ENCODE results near the gene TM9SF2.
A peak's percentile ranks its signal among the peaks of the same experiment; 100 is the strongest.

The TM9SF2 gene

DNA sequence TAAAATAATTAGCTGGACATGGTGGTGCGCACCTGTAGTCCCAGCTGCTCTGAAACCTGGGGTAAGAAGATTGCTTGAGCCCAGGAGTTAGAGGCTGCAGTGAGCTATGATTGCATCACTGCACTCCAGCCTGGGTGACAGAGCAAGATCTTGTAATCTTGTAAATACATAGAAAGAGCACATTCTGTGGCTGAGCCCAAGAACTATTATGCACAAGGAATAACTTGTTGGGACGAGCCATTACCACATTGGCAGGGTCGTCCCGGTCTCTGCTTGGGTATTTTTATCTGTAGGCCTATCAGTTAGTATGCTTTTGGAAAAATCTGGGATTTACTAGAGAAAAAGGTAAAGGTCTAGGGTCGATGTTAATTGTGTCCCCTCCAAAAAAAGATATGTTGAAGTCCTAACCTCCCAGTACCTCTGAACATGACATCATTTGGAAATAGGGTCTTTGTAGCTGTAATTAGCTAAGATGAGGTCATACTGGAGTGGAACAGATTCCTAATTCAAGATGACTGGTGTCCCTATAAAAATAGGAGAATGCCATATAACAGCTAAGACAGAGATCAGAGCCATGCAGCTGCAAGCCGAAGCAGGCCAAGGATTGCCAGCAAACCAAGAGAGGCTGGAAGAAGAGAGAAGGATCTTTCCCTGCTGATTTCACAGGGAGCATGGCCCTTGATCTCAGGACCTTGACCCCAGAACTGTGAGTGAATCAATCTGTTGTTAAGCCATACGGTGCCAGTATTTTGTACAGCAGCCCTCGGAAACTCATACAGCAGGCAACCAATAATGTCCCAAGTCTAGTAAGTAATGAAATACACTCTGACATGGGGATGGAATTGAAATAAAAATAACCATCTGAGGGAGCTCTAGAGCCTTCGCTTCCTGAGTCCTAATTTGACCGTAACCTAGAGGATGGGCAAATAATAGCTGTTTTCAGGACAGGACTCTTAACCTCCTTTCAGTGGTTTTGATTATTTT is 77.0 kb downstream of the TM9SF2 start:
- DNase-seq (ENCODE audit: low read depth), result no peak

DNA sequence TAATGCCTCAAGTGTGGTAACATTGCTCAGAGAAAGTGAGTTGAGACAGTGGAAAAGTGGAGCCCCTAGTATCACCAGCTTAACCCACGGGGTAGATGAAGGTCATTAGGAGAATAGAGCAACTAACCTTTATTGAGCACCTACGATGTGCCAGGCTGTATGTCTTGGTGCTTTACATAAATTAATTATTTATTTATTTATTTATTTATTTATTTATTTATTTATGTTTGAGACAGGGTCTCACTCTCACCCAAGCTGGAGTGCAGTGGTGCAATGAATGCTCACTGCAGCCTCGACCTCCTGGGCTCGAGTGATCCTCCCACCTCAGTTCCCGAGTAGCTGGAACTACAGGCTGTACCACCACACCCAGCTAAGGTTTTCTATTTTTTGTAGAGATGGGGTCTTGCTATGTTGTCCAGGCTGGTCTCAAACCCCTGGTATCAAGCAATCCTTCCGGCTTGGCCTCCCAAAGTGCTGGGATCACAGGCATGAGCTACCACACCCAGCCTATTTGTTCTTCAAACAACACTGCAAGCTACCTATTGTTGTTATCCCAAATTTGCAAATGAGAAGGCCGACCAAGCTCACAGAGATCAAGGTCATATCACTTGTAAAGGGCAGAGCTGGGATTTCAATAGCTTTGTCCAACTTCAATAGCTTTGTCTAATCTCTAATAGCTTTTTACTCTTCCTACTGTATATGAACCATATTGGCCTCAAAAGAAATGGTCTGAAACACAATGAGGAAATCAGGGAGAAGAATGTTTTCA is 79.4 kb downstream of the TM9SF2 start:
- no peak for DNase-seq (ENCODE audit: low read depth)

DNA sequence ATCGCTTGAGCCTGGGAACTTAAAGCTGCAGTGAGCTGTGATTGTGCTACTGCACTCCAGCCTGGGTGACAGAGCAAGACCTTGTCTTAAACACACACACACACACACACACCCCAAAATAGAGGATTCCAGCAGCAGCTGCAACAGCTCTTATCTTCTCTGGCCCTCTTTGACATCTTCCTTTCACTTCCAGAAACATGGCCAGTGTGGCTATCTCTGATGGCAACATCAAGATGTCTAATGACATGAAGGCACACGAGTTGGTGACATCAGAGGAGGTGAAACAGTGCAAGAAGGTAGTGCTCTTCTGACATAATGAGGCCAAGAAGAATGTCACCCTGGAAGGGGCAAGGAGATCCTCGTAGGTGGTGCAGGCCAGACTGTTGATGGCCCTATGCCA is 81.2 kb downstream of the TM9SF2 start:
- no peak for DNase-seq (ENCODE audit: low read depth)

DNA sequence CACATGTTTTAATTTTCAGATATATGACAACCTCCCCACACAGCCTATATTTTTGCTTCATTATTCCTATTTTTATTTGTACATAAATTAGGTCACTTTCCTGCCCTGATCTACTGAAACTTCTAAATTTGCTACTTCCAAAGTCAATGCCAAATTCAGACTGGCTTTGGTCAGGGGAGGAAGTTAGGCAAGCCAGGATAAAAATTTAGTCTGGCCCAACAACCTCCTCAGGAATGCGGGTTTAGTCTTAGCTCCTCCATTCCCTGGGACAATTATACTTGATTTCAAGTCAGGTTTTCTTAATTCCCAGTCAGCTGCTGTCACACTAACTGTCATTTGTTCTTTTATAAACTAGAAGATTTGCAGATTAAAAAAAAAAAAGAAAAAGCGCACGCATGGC is 84.3 kb downstream of the TM9SF2 start:
- DNase-seq (ENCODE audit: low read depth), result no peak

DNA sequence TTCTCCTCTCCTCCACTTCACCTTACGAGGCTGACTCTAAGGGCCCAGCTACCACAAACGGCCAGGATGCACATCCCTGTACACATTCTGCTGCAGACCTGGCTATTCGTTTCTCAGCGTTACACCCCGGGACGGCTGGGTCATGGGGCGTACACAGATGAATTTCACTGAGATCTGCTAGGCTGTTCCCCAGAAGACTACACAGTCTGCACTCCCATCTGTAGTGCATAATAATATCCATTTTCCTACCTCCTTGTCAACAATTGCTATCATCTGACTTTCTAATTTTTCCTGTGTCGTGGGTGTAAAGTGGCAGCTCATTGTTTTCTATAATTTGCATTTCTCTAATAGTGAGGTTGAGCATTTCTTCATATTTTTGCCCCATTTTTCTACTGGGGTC is 85.7 kb downstream of the TM9SF2 start:
- no peak for DNase-seq (ENCODE audit: low read depth)

DNA sequence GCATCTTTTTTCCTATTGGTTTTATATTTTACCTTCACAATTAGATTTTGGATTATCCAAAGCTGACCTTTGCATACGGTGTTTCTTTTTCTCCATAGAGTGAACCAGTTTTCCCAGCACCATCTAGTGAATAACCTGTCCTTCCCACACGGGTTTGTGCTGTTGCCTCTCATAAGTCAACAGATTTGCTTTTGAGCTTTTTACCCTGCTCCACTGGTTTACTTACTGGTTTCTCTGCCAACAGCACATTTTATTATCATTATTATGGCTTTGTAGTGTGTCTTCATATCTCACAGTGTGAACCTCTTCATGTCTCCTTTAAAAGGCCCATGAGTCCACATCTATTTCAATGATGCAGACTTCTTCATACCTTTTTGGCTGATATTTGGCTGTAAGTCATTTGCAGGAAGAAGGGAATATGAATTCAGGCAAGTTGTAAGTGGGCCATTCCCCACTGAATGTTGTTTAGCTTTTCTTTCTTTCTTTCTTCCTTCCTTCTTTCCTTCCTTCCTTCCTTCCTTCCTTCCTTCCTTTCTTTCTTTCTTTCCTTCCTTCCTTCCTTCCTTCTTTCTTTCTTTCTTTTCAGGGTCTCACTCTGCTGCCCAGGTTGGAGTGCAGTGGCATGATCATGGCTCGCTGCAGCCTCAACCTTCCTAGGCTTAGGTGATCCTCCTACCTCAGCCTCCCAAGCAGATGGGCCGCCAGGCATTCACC is 86.8 kb downstream of the TM9SF2 start:
- no peak for DNase-seq (ENCODE audit: low read depth)

DNA sequence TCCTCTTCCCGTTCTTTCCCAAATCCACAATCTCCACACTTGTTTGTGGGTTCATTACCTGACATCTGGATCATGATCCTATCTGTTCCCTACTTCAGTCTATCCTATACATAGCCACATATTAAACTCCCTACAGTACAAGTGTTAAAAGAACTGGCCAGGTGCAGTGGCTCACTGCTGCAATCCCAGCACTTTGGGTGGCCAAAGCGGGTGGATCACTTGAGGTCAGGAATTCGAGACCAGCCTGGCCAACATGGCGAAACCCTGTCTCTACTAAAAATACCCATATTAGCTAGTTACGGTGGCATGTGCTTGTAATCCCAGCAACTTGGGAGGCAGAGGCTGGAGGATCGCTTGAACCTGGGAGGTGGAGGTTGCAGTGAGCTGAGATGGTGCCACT is 88.3 kb downstream of the TM9SF2 start:
- no peak for DNase-seq (ENCODE audit: low read depth)

DNA sequence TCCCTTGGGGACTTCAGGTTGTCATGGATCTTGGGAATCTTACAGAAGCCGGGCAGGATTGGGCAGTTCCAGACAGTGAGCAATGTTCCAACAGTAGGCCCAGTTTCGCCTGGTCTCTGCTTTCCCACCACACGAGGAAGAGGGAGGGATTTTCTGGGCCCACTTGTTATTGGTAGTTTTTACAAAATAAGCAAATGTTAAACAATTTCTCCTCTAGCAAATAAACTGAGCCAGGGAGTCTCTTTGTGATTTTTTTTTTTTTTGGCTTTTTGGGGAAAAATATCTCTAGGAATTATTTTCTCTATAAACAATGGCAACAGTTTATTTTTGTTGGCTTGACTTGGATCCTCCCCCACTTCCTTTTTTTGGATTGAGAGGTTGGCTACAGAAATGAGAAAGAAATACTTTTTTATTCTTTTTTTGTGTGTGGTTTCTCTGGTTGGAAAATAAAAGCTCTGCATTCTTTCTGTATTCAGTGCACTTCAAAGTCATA is 89.3 kb downstream of the TM9SF2 start:
- no peak for DNase-seq (ENCODE audit: low read depth)

DNA sequence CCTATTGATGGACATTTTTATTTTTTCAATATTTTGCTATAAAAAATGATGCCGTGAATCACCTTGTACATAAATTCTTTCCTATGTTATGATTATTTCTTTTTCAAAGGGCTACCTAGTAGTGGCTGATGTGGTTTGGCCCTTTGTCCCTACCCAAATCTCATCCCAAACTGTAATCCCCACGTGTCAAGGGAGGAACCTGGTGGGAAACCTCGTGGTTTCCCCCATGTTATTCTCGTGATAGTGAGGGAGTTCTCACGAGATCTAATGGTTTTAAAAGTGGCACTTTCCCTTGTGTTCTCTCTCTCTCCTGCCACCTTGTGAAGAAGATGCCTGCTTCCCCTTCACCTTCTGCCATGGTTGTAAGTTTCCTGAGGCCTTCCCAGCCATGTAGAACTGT is 94.9 kb downstream of the TM9SF2 start:
- no peak for DNase-seq (ENCODE audit: low read depth)

DNA sequence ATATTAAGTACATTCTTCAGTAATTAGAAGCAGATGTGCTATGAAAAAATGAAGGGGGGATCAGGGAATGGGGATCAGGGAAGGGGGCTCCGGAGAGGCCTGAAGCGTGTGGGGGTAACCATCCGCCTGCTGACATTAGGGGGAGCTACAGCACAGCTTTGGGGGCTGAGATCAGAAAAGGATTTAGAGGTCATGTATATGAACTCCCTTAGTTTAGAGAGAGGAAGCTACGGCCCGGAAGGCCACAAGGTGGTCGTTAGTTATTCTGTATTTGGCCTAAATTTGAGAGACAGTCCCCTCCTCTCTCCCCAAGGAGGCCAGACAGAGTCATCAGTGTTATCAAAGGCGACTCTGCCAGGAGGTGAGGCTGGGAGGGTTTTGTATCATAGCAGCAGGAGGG is 99.0 kb downstream of the TM9SF2 start:
- DNase-seq (ENCODE audit: low read depth), result no peak

DNA sequence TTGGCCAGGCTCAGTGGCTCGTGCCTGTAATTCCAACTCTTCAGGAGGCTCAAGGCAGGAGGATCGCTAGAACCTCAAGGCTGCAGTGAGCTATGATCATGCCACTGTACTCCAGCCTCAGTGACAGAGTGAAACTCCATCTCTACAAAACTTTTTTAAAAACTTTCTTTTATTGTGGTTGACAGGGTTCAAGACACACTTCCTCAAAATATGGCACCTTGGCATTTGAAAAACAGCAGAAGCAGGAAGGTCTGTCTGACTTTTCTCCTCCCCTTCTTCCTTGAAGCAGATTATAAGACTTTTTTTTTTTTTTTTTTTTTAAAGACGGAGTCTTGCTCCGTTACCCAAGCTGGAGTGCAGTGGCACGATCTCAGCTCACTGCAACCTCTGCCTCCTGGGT is 100.3 kb downstream of the TM9SF2 start:
- no peak for DNase-seq (ENCODE audit: low read depth)

DNA sequence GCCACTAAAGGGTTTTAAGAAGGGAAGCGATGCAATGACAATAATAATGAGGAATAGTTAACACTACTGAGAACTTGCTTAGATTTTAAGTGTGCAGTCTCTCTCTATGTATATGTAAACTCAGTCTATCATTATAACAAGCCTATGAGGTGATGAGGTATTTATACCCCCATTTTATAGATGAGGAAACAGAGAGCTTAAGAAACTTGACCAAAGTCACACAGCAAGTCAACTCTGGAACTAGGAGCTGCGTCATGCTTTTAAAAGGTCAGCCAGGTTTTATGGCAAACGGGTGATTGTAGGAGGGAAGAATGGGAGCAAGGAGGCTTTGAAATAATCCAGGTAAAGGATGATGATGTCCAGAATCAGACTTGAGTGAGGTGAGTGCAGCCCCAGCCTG is 103.4 kb downstream of the TM9SF2 start:
- DNase-seq (ENCODE audit: low read depth), result no peak

DNA sequence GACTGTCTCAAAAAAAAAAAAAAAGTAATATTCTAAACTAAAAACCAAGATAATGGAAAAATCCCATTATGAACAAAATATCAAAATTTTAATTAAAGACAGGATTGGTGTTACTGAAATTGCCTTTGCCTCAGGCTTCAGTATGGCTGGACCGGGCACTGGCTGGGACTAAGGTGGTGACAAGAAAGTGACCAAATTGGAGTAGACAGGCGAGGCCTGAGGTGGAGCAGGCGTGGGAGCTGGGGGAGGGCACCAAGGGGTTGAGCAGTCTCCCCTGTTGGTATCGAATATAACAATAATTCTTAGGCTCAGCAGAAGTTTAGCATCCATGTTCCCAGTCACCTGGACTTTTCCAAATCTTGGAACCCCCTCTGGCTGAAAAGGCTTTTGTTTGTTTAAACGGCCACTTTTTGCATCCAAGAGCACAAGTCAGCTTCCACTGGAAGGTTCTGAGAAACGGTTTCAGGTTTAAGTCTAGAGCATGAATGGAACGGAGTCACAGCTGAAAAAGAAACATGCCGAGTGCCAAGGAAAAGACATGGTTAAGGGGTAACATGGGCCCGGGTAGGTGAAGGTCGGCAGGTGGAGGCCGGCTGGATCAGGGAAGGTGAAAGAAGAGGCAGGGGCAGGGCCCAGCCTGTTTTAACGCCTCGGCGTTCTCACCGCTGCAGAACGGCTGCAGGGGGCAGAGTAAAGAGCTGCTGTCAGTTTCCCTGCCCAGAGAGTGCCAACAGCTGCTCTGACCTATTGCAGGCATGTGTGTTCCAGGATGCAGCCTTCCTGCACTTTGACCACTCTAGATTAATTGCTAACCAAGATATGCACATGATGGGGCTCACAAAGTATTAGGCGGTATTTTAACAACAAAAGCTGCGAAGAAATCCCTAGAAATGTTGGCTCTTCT is 104.4 kb downstream of the TM9SF2 start:
- no peak for DNase-seq (ENCODE audit: low read depth)

DNA sequence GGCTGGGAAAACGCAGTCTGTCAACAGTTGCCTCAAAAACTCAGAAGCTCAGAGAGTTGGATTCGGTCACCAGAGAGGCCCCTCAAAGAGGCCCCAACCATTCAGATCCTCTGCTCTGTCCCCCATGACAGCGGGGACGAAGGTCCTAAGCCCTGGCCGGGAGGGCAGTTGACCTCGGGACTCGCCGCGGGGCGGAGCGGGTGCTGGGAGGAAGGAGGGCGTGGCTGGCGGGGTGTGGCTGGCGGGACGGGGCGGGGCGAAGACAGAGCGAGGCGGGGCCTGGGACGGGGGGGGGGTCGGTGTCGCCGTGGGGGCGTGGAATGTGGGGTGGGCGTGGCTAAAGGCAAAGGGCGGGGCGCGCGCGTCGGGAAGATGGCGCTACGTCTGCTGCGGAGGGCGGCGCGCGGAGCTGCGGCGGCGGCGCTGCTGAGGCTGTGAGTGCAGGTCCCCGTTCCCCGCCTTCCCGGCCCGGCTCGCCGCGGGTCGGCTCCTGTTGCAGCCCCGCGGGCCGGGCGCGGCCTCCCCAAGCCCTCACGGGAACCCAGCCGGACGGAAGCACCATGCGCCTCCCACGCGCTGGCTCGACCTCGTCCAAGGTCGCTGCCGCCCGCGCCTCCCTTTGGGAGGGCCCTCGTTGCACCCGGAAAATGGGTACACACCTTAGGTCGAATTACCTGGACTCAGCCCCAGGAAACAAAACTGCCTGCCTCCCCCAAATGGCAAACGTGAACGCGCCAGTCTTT is 105.2 kb downstream of the TM9SF2 start, which contains the start of gene CLYBL:
CLYBL (plus strand) TSS at position 367 of the 743 bp plus-strand sequence.
- DNase-seq (ENCODE audit: low read depth), result peak; percentile 76

DNA sequence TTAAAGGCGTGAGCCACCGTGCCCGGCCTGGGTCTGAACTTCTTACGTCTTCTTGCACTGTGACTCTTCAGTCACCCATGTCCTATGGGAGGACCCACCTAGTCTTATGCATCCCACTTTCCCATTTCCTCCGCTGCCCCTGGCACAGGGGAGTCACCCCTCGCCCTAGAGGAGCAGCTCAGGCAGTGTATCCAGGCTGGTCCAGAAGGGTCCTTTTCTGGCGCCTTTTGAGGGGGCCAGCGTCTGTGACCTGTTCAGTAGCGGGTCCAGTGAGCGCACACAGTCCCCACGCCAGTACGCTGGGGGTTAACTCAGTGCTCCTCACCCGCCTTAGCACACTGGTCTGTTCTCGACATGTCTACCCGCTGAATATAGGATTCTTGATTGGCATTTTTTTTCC is 107.1 kb downstream of the TM9SF2 start:
- DNase-seq (ENCODE audit: low read depth), result no peak

DNA sequence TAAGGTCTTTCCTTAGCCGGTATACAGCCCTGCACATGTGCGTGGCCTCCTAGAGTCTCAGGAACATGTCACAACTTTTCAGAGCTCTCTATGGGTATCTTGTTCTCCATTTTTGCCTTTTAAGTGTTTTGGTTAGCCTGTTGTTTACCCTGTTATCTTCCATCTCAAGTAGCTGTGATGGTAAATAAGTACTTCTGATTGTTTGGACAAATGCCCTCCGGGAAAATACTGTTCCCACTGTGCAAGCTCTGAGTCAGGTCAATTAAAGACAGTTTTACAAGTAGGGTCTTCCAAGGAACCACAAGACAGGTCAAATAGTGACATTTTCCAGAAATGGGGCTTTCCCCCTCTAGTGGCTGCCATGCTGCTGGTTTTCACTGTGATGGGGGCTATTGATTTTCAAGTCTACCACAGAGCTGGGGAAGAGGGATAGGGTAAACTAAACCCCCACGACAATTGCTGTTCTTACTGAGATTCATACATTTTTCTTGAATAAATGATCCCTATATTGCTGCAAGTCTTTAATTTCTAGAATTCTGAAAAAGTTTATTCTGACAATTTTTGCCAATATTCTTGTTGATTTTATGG is 109.5 kb downstream of the TM9SF2 start:
- DNase-seq (ENCODE audit: low read depth), result no peak
